ENCODE data around the gene TRPV2. TPM values are rescaled to one million over a fixed set of nuclear protein-coding genes. Genes with fewer than 3 reads are reported as not detected.
"Not testable (repeated sequence)": the region's sequence is repeated elsewhere in the genome, so short reads cannot be mapped to it uniquely, and the experiment has no call there.

Gene TRPV2
- polyA plus RNA-seq, 3 donors = 1.7 to 3.2 (median 2.2) TPM

GRCh38 chr17:16433514-16433913, 18.1 kb downstream of the TRPV2 start:
- DNase-seq = no peak

DNA sequence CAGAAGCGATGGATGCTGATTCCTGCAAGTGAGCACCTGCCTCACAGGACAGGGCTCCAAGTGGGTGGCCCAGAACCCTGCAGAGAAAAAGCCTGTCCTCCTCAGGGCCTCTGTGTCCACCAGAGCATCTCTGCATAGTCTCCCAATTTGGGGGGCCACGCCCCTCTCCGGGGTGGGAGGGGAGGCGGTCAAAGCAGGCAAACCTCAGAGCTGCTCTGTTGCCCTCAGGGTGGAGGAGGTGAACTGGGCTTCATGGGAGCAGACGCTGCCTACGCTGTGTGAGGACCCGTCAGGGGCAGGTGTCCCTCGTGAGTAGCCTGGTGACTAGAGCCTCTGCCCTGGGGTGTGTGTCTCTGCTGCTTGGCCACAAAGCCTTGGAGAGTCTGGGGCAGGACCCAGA, 19.3 kb downstream of the TRPV2 start:
- no peak for DNase-seq

GRCh38 chr17:16435925-16436886, 20.8 kb downstream of the TRPV2 start:
- no peak for DNase-seq

- no peak for DNase-seq
These were observed 21.7 kb downstream of the TRPV2 start for GRCh38 chr17:16437083-16437482.

GRCh38 chr17:16438173-16438556, 22.8 kb downstream of the TRPV2 start:
- DNase-seq = no peak

- DNase-seq = peak; percentile 100
These were observed 23.4 kb downstream of the TRPV2 start for GRCh38 chr17:16438557-16439302.

DNA sequence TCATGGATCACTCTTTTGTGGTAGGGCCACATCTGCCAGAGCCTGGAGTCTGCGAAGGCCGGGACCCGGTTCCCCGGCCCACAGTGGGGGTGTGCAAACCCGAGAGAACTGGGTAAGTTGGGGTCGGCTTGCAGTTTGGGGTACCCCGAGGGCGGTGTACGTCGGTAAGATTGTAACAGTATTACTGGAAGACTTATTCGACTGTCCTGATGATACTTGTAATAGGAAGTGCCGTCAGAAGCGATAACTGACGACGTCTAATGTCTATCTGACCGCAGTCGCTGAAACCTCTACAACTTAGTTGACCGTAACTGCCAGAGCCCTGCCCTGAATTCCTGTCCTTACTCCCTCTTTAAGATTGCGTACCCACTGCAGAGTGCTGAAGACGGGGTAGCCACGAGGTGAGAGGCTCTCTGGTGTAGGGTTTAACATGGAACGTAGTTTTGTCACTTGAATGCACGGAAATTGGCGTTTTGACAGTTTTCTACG, 24.0 kb downstream of the TRPV2 start:
- DNase-seq = no peak

- no peak for DNase-seq
These were observed 24.5 kb downstream of the TRPV2 start for GRCh38 chr17:16439811-16440351.

DNA sequence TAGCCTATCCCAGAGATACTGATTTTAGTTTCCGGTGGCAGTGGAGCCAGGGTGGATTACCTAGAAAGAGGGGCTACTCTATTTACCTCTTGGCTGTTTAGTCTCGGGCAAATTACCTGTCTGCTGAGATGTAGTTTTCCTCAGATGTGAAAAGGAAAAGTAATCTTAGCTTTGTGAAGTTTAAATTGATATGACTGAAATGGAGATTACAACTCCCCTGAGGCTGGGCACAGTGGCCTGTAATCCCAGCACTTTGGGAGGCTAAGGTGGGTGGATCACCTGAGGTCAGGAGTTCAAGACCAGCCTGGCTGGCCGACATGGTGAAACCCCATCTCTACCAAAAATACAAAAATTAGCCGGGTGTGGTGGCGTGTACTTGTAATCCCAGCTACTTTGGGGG, 25.0 kb downstream of the TRPV2 start:
- DNase-seq = not testable (repeated sequence)

DNA sequence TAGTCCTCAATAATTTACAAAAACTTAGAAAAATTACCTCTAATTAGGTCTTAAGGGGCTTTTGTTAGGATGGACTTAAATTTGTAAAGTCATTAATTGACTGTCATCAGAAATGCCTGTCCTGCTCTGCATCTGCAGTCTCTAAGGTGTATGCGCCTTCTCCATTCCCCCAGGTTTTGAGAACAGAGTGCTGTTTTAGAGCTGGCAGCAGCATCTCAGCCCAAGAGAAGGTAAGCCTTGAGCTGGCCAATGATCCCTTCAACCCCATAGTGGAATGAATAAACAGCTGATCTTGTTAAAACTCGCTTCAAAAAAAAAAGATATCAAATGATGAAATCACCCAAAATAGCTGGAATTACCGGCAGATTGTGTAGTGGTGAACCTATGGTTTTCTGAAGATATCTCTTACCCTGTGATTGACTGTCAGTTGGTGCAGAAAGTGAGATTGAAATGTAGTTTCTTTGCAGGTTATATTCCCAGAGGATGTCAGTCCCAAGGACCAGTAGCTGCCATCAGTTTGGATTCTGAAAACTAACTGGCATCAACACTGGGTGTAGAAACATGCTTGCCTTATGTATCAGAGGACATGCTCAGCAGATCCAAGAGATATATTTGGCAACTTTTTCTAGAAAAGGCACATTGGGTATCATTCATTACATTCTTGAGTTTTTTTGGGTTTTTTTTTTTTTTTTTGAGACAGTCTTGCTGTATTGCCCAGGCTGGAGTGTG, 25.7 kb downstream of the TRPV2 start:
- no peak for DNase-seq

DNA sequence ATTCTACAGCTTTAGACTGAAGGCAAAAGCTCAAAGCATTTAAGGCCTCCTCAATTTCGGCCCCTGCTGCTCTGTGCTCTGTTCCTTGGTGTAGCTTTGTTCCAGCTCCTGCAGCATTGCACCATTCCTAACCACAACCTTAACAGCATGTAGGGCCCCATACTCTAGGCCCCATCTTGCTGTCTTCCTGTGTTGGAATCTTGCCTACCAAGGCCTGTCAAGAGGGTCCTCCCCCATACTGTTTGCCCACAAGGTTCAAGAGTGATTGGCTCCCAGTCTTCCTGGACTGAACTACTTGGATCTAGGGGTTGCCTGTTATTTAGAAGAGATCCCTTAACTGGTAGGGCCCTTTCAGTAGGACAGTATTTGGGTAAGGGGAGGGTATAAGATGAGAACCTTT, 26.8 kb downstream of the TRPV2 start:
- DNase-seq = no peak

- DNase-seq = no peak
These were observed 27.5 kb downstream of the TRPV2 start for GRCh38 chr17:16442594-16443510.

DNA sequence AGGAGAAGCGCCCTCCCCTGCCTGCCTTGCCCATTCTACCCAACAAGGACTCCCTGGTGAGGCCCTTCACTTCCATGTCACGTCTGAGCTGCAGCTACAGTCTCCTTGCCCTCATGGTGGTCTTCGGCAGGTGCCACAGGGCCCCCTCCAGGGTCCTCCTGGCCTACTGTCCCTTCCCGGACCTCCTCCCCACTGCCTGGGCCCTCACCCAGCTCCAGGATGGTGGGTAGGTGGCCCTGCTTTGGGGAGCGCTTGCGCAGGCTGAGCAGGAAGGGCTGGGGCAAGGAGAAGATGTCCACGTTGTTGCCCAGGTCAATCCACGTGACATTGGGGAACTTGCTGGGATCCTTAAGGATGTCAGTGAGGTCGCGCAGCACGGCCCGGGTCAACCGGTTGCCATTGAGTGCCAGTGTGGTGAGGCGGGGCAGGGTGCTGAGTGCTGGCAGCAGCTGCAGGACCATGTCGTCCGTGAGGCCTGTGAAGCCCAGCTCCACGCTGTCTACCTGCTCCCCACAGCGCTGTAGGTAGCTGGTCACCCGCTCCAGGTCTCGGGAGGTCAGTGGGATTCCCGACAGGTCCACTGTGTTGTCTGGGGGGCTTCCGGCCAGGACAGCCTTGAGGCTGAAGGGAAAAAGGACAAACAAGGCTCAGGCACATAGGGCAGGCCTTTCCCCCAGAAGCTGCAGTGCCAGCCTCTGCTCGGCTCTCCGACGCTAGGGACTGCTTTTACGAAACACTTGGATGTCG, 28.3 kb downstream of the TRPV2 start:
- DNase-seq = no peak

- DNase-seq = no peak
These were observed 29.0 kb downstream of the TRPV2 start for GRCh38 chr17:16444258-16444886.

DNA sequence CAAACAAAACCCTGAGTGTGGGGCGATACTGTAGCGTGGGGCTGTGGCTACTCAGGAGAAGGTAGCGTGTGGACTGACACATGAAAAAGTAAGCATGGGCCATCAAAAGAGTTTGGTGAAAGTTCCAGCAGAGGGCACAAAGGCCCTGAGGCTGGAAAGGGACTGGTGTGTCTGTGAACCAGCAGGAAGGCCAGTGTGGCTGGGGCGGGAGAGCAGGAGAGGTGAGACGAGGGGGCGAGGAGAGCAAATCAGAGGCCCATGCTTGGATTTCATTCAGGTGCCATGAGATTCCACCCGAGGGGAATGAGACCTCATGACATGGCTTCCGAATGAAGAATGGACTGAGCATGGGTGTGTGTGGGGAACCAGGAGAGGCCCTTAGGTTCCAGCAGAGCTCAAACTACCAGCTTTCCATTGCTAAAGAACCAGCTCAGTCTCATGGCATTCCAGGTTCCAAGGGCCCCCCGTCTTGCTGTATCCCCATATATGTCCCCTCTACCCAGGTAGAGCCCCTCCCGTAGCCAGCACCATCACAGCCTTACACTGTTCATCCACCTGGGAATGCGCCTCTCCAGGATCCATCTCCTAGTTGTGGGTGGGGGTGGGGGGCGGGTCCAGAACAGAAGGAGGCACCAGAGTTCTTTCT, 31.1 kb downstream of the TRPV2 start:
- no peak for DNase-seq

GRCh38 chr17:16447676-16448075, 32.3 kb downstream of the TRPV2 start:
- no peak for DNase-seq

DNA sequence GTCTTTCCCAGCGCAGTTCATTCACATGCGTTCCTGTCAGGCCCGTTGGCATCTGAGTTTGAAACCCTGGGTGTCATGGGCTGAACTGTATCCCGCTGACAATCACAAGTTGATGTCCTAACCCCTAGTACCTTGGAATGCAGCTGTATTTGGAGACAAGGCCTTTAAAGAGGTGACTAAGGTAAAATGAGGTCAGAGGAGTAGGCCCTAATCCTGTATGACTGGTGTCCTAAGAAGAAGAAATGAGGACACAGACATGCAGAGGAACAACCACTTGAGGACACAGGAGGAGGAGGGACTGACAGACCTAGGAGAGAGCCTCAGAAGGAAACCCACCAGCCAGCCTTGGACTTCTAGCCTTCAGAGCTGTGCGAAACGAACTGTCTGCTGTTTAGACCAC, 33.1 kb downstream of the TRPV2 start:
- DNase-seq = no peak

DNA sequence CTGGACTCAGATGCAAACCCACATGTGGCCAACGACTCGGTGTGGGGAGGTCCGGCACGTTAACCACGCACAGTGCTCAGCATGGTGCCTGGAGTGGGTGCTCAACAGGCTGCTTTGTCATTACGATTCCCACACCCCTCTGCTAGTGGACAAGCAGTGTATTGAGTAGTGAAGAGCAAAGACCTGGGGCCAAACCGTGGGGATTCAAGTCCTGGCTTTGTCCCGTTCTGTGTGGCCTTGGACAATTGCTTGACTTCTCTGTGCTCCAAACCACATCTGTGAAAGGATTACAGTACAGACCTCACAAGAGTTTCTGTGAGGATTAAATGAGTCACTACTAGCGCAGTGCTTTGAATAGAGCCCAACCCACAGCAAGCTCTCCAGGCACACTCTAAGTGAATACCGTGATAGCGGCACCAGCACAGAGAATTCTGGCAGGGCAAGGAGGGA, 33.8 kb downstream of the TRPV2 start:
- DNase-seq = no peak

GRCh38 chr17:16450028-16450427, 34.7 kb downstream of the TRPV2 start:
- DNase-seq = no peak

All from renal pelvis (tissue), 4 donors.